ENCODE data around the gene IGFBP6.

Gene IGFBP6

DNA sequence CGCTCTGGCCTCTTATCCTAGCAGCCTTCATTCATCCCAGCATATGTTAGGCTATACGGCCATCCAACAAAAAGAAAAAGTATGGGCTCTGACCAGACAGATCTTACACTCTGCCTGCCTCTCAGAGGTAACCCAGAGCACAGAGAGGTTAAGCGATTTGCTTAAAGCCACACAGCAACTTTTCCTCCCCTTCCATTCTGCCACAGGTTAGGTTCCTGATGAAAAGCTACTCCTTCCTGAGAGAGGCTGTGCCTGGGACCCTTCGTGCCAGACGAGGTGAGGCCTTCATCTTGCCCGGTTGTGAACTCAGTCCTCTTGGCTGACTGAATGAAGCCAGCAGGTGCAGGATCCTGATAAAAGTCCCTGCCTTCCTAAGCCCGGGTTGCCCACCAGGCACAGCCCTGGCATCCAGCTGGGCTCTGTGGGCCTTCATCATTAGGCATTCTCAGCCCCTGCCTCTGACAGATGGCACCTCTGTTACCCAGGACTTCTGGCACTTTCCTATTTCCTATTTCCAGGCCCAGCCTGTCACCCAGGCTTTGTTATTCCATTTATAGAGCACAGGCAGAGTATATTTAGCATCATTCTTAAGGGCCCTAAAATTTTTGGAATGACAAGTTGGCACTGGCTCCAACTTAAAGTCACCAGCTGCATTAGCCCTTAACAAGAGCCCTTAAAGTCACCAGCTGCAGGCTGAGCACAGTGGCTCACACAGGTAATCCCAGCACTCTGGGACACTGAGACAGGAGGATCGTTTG, 18.6 kb downstream of the IGFBP6 start:
- in situ Hi-C loops (cut with HindIII; ENCODE audit: low sequenced_read_pairs): no loop called here

GRCh38 chr12:53118751-53119300, 21.4 kb downstream of the IGFBP6 start:
- in situ Hi-C loops (cut with HindIII; ENCODE audit: low sequenced_read_pairs): no loop called here

- in situ Hi-C loops (cut with HindIII; ENCODE audit: low sequenced_read_pairs): no loop called here
Measured at GRCh38 chr12:53120685-53121525, 23.4 kb downstream of the IGFBP6 start.

DNA sequence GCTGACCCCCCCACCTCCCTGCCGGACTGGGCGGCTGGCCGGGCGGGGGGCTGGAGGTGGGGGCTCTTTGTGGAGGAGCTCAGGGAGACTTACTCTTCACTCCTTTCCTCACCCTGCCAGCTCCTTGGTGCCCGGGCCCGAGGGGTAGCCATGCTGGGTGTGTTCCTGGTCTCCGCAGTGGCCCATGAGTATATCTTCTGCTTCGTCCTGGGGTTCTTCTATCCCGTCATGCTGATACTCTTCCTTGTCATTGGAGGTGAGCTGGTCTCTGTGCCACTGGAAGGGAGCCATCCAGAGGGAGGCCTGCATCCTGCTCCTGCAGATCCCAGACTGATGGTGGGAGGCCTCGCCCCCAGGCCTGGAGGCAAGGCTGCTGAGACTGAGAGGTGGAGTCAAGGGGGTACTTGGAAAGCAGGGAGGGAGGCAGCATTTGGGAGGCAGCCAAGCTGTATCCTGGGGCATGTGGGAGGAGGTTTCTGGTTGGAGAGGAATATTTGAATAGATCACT, 25.5 kb downstream of the IGFBP6 start:
- in situ Hi-C loops (cut with HindIII; ENCODE audit: low sequenced_read_pairs): no loop called here

GRCh38 chr12:53123578-53124351, 26.3 kb downstream of the IGFBP6 start:
- in situ Hi-C loops (cut with HindIII; ENCODE audit: low sequenced_read_pairs): no loop called here

- in situ Hi-C loops (cut with HindIII; ENCODE audit: low sequenced_read_pairs): no loop called here
Measured at GRCh38 chr12:53124352-53124723, 26.9 kb downstream of the IGFBP6 start.

DNA sequence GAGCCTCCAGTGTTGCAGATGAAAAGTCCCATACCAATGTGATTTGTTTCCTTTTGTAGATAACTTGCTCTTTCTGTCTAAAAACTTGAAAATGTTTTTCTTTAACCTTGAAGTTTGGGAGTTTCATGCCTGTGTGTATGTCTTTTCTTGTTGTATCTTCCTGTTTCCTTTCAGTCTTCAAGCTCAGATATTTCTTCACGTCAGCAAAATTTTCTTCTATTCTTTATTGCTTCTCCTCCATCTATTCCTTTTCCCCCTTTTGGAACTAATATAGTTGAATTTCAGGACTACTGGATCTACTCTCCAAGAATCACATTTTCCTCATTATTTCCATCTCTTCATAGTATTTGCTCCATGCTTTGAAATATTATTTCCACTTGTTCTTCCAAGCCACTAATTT, 29.7 kb downstream of the IGFBP6 start:
- in situ Hi-C loops (cut with HindIII; ENCODE audit: low sequenced_read_pairs): no loop called here

DNA sequence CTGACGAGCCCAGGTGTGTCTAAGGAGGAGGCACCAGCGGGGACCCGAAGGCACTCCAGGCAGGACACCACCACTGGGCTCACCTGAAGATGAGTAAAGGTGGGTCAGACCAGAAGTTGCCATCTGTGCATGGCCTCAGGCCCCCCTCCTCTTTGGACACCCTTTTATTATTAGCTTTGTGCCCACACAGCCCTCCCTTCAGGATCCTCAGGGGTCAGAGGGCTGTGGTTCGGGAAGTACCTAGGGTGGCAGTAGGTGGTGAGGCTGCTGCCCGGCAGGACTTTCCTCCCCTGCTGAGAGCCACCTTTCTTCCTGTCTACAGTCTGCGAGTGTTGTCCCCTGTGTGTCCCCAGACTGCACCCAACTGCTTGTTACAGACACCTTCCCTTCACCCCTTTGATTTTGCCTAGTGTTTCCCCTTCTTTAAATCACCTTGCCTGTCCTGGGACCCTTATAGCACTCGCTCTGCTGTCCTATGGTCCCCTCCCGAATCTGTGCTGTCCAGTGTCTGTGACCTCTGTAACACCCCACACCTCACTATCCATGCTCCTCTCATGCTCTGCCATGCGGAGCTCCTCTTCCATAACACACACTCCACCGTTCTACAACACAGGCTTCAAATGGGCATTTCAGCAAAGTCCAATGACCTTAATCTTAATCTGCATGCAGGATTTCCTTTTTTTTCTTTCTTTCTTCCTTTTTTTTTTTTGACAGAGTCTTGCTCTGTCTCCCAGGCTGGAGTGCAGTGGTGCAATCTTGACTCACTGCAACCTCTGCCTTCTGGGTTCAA, 31.5 kb downstream of the IGFBP6 start:
- in situ Hi-C loops (cut with HindIII; ENCODE audit: low sequenced_read_pairs): no loop called here

DNA sequence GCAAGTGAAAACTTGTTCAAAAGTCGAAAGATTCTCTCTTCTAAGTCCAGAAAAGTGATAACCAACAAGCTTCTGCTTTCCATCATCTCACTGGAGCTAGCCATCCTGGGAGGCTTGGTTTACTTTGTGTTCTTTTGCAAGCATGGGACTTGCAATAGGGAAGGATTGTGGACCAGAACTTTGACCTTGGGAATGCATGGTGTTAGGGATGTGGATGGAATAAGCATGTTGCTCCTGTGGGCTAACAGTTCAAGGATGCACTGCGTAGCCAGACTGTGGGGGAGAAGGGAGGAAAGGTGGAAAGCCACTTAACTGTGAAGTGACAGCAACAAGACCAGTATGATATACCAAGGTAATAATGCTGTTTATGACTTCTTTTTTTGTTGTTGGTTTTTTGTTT, 34.4 kb downstream of the IGFBP6 start:
- in situ Hi-C loops (cut with HindIII; ENCODE audit: low sequenced_read_pairs): no loop called here

- in situ Hi-C loops (cut with HindIII; ENCODE audit: low sequenced_read_pairs): no loop called here
Measured at GRCh38 chr12:53133722-53134121, 36.3 kb downstream of the IGFBP6 start.

DNA sequence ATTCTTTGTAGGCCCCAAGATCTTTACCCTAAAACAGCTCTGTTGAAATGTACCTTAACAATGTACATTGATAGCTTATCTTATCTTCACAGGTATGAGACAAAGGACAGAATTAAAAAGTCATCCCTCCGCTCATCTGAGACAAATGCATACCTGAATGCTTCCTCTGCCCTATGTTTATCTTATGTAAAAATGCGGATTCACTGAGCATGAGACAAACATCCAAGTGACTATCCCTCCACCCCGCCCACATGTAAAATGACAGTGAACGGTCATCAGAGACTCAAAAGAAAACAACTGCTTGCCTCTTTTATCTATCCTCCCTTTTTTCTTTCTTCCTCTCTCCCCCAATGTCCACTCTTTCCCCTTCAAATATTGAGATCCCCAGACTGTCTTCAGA, 45.9 kb downstream of the IGFBP6 start:
- in situ Hi-C loops (cut with HindIII; ENCODE audit: low sequenced_read_pairs): no loop called here

DNA sequence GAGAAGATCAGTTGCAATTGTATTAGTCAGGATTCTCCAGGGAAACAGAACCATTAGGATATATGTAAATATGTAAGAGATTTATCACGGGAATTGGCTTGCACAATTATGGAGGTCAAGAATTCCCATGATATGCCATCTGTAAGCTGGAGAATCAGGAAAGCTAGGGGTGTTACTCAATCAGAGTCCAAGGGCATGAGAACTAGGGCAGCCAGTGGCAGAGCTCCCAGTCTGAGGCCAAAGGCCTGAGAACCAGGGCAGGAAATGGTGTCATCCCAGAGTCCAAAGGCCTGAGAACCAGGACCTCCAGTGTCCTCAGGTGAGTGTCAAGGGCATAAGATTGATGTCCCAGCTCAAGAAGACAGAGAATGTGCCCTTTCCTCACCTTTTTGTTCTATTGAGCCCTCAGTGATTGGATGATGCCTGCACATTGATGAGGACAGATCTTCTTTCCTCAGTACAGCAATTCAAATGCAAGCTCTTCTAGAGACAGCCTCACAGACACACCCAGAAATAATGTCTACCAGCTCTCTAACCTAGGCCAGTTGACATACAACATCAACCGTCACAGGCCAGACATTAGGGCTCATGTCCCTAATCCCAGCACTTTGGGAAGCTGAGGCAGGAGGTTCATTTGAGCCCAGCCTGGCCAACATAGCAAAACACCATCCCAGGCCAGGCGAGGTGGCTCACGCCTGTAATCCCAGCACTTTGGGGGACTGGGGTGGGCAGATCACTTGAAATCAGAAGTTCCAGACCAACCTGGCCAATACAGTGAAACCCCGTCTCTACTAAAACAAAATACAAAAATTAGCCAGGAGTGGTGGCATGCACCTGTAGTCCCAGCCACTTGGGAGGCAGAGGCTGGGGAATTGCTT, 48.2 kb downstream of the IGFBP6 start:
- in situ Hi-C loops (cut with HindIII; ENCODE audit: low sequenced_read_pairs): no loop called here

- in situ Hi-C loops (cut with HindIII; ENCODE audit: low sequenced_read_pairs): no loop called here
Measured at GRCh38 chr12:53147181-53147580, 49.7 kb downstream of the IGFBP6 start.

DNA sequence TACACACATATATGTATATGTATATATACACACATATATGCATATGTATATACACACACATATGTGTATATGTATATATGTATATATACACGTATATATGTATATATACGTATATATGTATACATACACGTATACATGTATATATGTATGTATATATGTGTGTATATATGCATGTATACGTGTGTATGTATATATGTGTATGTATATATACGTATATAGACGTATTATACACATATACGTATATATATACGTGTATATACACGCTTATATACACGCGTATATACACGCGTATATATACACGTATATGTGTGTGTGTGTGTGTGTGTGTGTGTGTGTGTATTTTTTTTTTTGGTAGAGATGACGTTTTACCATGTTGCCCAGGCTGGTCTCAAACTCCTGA, 50.2 kb downstream of the IGFBP6 start:
- in situ Hi-C loops (cut with HindIII; ENCODE audit: low sequenced_read_pairs): no loop called here

- in situ Hi-C loops (cut with HindIII; ENCODE audit: low sequenced_read_pairs): no loop called here
Measured at GRCh38 chr12:53151039-53151438, 53.6 kb downstream of the IGFBP6 start.
